Omental fat pad (tissue), 4 donors: ENCODE data around the gene RANBP17. TPM values are rescaled to one million over a fixed set of nuclear protein-coding genes. Genes with fewer than 3 reads are reported as not detected.
"Not testable (repeated sequence)": the region's sequence is repeated elsewhere in the genome, so short reads cannot be mapped to it uniquely, and the experiment has no call there.

Experiments used
- ATAC-seq: fragments of 150-250 bp; one replicate; pipeline ENCODE4 v1.9.1; 2016; ENCODE audit warnings: mild to moderate bottlenecking, moderate library complexity; ENCODE audit not compliant: low FRiP score
- DNase-seq: peaks from one replicate; pipeline ENCODE4 v3.0.0-alpha.2; 2019; ENCODE audit warnings: low spot score
- CTCF ChIP-seq, 3 donors: fragments of 450-650 bp; IDR thresholded peaks; one replicate each; pipeline ENCODE4 v1.5.1; 2016 to 2017; ENCODE audit warnings: antibody characterized with exemption in 3 of 3, mild to moderate bottlenecking in 3 of 3, moderate library complexity in 2 of 3
- total RNA-seq, 4 donors: library from RNA; depleted of rRNA; stranded (reverse); fragments of >200 nt; gene quantifications; one replicate each; pipeline ENCODE4 v1.1.0, GENCODE V29; 2016

Gene RANBP17
- total RNA-seq, 4 donors from 2014 or later, result 0.93 to 10.7 (median 3.8) TPM

- no peak for ATAC-seq
- no peak for DNase-seq
- TF ChIP-seq CTCF (IDR thresholded peaks at IDR 0.05), result no peak
These were observed 429.6 kb downstream of the RANBP17 start for GRCh38 chr5:171291371-171291770.

- TF ChIP-seq CTCF (IDR thresholded peaks at IDR 0.05), result no peak
- ATAC-seq, result no peak
- no peak for DNase-seq
These were observed 433.5 kb downstream of the RANBP17 start for GRCh38 chr5:171295299-171295698.

- DNase-seq (no peak), ATAC-seq (no peak)
- no peak for TF ChIP-seq CTCF (IDR thresholded peaks at IDR 0.05)
These were observed 434.0 kb downstream of the RANBP17 start for GRCh38 chr5:171295801-171296200.

GRCh38 chr5:171297941-171298340 lies 436.1 kb downstream of the RANBP17 start:
- DNase-seq, ATAC-seq: not testable (repeated sequence)

- ATAC-seq, result no peak
- no peak for DNase-seq
- no peak for TF ChIP-seq CTCF (IDR thresholded peaks at IDR 0.05)
These were observed 437.4 kb downstream of the RANBP17 start for GRCh38 chr5:171299228-171299627.

GRCh38 chr5:171299851-171300250 lies 438.0 kb downstream of the RANBP17 start:
- DNase-seq, result no peak
- no peak for TF ChIP-seq CTCF (IDR thresholded peaks at IDR 0.05)
- ATAC-seq, result no peak

GRCh38 chr5:171300358-171300757 lies 438.5 kb downstream of the RANBP17 start:
- ATAC-seq (no peak), DNase-seq (no peak)
- no peak for TF ChIP-seq CTCF (IDR thresholded peaks at IDR 0.05)

GRCh38 chr5:171306166-171306565 lies 444.3 kb downstream of the RANBP17 start:
- no peak for TF ChIP-seq CTCF (IDR thresholded peaks at IDR 0.05)
- DNase-seq, result no peak
- ATAC-seq, result no peak
